ENCODE data around the gene TNNT1.

DNA sequence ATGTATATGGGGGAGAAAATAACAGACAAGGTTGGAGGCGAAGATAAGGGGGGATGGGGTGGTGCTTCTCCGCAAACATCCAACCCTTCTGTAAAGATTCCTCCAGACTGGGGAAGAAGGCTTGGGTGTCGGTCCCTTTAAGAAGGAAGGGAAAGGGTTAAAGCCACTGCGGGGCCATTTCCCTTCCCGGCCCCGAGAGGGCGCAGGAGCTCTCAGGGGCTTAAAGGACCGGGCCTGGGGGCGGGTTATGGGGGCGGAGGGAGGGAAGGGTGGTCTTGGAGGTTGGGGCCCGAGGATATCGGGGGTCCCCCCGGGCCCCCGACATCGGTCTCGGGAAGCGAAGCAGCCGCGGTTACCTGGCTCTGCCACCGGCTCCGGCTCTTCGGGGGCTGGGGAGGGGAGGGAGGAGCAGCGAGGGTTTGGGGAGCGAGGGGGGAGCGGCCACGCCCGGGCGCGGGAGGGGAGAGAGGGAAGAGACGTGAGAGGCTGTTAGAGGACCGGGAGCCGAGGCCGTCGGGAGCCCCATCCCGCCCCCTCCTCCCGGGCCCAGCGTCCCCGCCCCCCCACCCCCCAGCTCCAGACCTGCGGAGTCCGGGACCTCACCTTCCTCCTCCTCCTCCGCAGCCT lies 2.8 kb downstream of the TNNT1 start:
- TF ChIP-seq POLR2A (IDR thresholded peaks at IDR 0.05) (no peak), CTCF (IDR thresholded peaks at IDR 0.05) (peak in 3 of 4 donors; percentile 15 to 25 (median 17))

Data from right lobe of liver (tissue), 4 donors.